HG03039 (cell line): ENCODE data around the gene CFDP1.

Source experiments
- ATAC-seq: cut with Tn5 transposase; IDR thresholded peaks from one replicate; pipeline ENCODE4 v1.9.1; 2021; ENCODE audit warnings: mild to moderate bottlenecking, moderate library complexity; ENCODE audit not compliant: unreplicated experiment

The CFDP1 gene

GRCh38 chr16:75326333-75326732, 107.0 kb downstream of the CFDP1 start:
- ATAC-seq: no peak

GRCh38 chr16:75323933-75324332, 109.4 kb downstream of the CFDP1 start:
- ATAC-seq: no peak

DNA sequence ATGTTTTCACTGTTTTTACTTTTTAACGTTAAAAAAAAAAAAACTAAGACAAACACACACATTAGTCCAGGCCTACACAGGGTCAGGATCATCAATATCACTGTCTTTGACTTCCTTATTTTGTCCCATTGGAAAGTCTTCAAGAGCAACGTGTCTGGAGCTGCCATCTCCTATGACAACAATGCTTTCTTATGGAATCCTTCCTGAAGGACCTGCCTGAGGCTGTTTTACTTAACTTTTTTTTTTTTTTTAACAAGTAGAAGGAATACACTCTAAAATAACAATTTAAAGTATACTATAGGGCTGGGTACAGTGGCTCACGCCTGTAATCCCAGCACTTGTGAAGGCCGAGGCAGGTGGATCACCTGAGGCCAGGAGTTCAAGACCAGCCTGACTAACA, 110.1 kb downstream of the CFDP1 start:
- ATAC-seq: no peak

GRCh38 chr16:75322740-75323139, 110.6 kb downstream of the CFDP1 start:
- no peak for ATAC-seq

DNA sequence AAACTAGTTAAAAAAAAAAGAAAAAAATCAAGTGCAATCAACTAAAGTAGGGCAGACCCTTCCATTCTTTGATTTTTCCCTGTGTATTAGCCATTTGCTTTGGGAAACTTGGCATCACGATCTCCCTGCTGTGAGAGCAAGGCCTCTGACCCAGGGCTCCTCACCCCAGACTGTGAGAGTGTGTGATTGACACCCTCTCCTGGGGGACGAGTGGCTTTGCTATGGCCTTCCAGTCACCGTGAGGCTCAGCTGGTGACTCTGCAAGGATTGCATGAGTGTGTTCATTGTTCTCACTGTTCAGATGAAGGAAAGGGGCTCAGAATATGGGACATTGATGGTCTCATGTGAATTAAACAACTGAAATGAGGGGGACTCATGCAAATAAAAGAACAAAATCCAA, 112.9 kb downstream of the CFDP1 start:
- ATAC-seq: no peak

- peak; percentile 78 for ATAC-seq
Measured at GRCh38 chr16:75319513-75320411, 113.5 kb downstream of the CFDP1 start.

GRCh38 chr16:75318737-75319136, 114.6 kb downstream of the CFDP1 start:
- no peak for ATAC-seq

DNA sequence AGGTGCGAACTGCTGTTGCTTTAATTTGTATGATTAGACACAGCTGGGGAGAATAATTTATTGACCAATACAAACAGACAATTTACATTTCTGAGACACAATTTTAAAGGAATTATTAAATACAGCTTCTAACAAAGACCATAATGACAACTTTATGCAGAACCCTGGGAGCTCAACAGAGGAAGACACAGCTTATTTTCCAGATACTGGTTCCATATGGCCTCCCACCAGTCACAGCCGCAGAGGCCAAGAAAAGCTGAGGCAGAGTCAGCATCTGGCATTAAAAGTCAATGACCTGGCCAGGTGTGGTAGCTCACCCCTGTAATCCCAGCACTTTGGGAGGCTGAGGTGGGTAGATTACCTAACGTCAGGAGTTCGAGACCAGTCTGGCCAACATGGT, 115.8 kb downstream of the CFDP1 start:
- ATAC-seq: no peak

DNA sequence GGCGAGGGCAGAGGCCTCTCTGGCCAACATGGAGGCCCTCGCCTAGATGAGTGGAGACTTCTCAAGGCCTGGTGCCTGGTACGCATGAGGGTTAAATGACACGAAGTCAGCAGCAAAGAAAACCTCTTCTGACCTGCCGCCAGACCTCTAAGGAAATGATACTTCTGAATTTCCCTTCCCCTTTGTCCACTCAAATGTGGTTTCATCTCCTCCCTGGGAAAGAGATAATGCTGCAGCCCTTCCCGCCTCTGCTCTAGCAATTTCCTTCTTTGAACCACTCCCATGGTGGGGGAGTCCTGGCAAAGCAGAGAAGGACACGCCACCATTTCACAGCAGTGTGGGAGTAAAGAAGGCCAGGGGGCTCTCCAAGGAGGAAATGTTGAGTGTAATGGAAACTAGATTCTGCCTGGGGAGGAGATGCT, 116.2 kb downstream of the CFDP1 start:
- ATAC-seq: no peak

DNA sequence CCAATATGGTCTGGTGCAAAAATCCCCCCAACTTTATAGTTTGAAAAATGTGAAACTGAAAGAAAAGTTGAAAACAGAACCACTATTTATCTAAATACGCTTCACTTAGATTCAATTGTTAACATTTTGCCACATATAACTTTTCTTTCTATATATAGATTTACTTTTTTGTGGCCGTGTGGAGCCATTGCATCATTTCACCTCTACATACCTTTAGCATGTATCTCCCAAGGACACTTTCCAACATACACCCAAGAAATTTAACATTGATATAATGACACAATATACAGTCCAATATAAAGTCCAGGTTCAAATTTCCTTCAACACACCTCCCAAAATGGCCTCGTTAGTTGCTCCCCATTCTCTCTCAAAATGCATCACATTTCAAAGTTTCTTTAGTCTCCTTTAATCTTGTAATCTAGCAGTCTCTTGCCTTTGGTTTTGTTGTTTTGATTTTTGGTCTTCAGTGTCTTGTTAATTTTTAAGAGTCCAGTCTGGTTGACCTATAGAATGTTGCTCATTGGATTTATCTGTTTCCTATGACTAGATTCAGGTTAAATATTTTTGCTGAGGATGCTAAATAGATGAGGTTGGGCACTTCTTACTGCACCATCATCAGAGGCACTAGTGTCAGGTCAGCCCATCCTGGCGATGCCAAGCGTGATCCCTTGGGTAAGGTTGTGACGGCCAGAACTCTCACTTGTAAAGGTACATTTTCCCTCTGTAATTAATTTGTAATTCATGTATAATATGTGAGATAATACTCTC, 117.6 kb downstream of the CFDP1 start:
- ATAC-seq: no peak

- no peak for ATAC-seq
Measured at GRCh38 chr16:75312875-75313274, 120.4 kb downstream of the CFDP1 start.

GRCh38 chr16:75311383-75311938, 121.8 kb downstream of the CFDP1 start:
- no peak for ATAC-seq

DNA sequence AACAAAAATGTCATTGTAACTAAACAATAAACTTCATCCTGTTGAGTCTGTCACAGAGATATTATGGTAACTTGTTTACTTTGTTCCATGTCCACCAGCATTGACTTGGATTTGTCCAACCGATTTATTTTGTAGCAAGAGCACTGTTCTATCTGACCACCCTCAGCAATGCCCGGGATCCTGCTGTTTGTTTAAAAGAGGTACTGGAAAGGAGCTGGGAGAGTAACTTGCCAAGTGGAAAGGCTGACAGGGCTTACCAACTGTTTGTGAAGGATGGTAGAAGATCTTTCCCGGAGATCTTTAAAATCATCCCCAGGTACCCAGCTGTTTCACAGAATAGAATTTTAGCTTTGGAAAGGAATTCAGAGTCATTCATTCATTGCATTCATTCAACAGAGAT, 122.8 kb downstream of the CFDP1 start:
- no peak for ATAC-seq

GRCh38 chr16:75309899-75310430, 123.3 kb downstream of the CFDP1 start:
- ATAC-seq: no peak

DNA sequence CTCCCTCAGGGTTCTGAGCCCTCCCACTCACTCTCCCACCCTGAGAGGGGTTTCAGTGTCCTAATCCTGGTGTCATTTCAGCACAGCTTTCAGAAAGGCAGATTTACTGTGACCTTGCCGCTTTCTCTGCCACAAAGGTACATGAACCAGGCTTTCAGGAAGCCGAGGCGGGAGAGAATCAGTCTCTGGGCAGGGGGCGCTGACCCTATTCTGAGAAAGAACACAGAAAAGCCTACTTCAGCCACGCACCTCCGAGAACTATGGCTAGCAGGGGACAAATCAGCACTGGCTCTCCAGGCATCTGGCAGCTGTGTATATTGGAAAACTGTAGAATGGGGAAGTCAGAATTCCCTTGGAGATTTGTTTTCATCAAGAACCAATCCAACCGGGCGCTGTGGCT, 124.1 kb downstream of the CFDP1 start:
- ATAC-seq: no peak

DNA sequence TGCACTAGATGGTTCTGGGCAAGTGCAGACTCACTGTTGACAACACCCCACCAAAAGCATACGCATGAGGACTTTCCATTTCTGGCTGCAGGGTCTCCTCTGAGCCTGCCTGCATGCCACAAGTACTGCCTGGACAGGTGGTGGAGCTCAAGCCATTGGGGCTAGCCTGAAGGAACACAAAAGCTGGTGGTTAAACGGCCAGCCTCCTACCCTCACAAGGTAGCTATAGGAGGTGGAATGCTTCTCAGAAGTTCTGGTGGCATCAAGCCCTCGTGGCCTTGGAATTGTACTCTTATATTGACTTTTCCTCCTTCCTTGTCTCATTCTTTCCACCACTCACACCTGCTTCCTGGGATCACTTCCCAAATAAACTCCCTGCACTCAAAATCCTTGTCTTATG, 125.3 kb downstream of the CFDP1 start:
- ATAC-seq: no peak

- no peak for ATAC-seq
Measured at GRCh38 chr16:75307506-75307905, 125.8 kb downstream of the CFDP1 start.

- no peak for ATAC-seq
Measured at GRCh38 chr16:75306099-75306762, 127.1 kb downstream of the CFDP1 start.

- peak; percentile 46 for ATAC-seq
Measured at GRCh38 chr16:75305364-75306098, 127.8 kb downstream of the CFDP1 start.
